Limb (tissue), 2 donors: ENCODE measurements around the gene TBC1D22A.
"Not testable (repeated sequence)": the region's sequence is repeated elsewhere in the genome, so short reads cannot be mapped to it uniquely, and the experiment has no call there.

ENCODE experiments used
- DNase-seq, 2 donors: peaks; one replicate each; pipeline ENCODE4 v3.0.0-alpha.2; 2016; ENCODE audit errors: extremely low spot score in 2 of 2

The TBC1D22A gene, protein sequence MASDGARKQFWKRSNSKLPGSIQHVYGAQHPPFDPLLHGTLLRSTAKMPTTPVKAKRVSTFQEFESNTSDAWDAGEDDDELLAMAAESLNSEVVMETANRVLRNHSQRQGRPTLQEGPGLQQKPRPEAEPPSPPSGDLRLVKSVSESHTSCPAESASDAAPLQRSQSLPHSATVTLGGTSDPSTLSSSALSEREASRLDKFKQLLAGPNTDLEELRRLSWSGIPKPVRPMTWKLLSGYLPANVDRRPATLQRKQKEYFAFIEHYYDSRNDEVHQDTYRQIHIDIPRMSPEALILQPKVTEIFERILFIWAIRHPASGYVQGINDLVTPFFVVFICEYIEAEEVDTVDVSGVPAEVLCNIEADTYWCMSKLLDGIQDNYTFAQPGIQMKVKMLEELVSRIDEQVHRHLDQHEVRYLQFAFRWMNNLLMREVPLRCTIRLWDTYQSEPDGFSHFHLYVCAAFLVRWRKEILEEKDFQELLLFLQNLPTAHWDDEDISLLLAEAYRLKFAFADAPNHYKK

DNA sequence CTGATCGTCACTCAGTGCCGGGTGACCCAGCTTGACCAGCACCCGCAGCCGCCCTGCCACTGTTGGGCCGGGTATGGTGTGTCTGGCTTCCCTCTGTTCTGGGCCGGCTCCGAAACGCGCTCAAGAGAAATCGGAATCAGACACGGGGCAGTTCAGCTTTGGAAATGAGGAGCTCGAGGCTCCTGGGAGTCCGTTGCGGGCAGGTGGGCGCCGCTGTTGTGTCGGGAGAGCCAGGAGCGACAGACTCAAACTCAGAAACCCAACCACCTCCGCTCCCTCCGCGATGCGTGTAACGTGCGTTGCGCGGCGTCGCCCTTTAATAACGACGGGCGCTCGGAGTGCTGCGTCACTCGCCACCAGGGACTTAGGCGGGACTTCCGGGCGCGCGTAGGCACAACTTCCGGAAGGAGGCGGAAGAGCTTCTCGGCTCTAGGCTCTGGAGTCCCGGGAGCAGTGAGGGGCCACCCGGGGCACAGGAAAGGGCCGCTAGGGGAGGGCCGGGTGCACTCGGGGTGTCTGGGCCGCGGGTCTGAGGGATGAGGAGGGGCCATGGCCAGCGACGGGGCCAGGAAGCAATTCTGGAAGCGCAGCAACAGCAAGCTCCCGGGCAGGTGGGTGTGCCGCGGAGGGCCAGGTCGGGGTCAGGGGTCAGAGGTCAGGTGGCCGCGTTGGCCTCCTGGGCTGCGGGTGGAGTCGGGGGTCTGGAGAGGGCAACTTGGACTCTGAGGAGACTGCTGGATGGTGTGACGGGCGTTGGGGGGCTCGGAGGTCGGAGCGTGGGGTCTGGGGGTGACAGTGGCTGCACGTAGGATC lies at the start of gene TBC1D22A:
TBC1D22A (plus strand) TSS at position 413 of the 813 bp plus-strand sequence; CDS start at position 550, 137 bp downstream.
- DNase-seq: peak; percentile 93 to 97

DNA sequence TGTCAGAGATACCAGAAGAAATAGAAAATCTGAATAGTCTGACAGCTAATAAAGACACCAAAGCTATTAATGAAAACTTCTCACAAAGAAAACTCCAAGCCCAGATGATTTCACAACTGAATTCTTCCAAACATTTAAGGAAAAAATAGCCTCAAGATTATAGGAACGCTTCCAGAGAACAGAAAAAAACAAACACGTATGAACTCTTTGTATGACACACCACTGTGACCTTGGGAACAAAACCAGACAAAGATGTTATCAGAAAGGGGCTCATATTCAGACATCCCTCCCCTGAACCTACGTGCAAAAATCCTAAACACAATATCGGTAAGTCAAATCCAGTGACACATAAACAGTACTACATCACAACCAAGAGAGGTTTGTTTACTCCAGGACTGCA lies 47.9 kb upstream of the TBC1D22A start:
- DNase-seq: no peak

DNA sequence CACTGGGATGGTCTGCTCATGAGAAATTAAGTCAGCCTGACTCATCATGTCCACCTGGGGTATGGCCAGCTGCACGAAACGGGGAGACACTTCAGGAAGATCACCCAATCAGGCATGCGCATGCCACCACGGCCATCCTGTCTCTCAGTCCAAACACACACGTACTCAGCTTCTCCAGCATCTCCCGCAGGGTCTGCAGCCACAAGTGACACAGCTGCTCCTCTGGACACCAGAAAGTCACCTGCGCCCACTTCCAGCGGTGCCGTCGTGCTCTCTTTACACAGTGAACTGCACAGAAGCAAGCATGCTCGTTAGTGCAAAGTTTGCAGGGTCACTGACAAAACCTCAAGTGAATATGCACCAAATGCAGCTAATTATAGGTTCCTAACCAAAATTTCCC lies 42.5 kb upstream of the TBC1D22A start:
- no peak for DNase-seq

DNA sequence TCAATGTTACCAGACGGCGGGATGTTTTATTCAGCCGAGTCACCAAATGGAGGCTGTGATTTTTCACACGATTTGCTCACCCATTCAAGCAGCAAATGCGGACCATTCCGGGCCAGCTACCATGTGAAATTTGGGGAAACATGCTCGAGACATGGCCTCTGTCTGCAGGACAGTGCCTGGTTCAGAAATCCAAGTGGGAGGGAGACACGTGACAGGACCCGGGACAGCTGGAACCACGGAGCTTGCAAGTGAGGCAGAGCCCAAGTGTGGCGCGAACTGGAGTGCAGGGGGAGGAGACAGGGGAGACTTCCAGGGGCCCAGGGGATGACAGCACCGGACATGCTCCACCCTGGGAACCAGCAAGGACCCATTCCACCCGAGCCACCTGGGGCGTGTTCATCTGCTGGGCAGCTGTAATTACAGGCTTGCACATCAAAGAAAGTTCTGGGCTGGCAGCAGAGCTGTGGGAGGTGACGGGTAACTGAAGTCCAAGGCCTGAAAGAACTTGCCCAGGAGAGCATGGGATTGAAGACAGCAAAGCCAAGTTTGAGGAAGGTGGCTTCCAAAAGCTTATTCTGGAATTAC lies 40.9 kb upstream of the TBC1D22A start:
- no peak for DNase-seq

DNA sequence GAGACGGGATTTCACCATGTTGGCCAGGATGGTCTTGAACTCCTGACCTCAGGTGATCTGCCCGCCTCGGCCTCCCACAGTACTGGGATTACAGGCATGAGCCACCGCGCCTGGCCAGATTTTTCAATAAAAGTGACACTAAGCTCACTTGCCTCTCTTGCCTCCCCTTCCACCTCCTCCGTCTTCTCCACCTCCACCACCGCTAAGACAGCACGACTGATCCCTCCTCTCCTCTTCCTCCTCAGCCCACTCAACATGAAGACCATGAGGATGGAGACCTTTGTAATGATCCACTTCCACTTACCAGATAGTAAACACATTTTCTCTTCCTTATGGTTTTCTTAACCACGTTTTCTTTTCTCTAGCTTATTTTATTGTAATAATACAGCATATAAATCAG lies 38.6 kb upstream of the TBC1D22A start:
- no peak for DNase-seq

DNA sequence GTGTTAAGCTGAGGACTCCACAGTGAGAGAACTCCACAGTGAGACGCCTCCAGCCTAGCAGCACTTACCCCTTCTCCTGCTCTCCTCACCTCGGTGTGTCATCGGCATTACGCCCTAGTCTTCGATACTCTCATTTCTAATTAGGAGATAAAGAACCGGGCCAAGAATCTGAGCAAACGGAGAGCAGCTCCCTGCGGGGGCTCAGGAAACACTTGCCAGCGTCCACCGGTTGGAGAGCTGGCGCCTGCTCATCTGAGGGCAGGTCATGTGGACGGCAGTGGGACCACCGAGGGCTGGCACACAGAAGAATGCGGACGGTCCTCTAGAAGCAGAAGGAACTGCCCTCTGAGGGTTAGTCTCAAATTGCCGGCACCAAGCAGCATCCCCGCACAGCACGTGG lies 37.4 kb upstream of the TBC1D22A start:
- DNase-seq: no peak

DNA sequence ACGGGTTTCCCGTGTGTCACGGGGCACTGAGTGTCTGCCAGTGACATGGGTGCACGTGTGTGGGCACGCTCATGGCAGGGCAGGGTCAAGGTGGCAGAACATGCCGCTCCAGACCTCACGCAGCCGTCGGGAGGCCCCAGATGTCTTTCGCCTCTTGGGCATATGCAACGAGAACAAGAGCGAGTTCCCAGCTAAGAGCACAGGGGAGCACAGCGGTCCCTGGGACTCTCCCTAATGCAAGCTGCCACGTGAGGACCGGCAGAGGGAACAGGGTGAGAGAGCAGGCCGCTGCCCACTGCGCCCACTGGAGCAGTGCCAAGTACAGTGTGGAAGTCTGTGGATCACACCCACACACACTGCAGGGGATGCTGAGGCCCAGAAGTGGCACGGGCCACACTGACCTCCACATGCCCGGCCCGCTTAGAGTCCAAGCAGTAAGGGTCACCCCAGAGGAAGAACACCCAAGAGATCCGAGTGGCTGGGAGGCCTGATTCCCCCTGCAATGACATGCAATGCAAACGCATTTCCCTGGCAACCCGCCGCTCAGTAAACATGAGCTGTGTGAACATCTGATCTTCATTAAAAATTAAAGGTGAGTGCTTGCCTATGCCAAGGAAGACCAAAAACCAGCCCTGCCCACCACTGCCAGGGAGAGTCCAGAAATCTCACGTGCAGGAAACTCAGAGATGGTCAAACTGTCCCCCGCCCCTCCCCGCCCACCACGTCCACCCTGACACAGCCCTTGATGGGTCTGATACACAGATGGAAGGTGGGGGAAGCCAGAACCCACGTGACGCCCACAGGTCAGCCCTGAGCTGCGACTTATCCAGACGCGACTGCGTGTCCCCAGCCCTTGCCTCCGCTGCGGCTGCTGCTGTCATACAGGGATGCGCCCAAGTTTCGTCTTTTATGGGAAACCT lies 36.1 kb upstream of the TBC1D22A start:
- DNase-seq: peak in 1 of 2 donors; percentile 49

DNA sequence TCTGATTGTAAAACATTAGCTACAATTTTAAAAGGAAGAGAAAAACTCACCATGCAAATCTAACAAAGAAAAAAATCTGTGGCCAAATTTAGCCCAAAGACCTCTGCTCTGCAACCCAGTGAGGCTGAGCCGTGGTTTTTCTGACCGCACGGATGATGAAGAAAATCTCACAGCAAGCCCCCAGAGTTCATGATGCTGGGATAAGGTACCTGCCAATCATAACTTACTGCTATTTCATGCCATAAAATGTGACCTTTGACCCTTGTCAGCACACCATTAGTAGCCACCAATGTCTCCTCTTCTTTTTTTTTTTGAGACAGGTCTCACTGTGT lies 35.5 kb upstream of the TBC1D22A start:
- DNase-seq: no peak

DNA sequence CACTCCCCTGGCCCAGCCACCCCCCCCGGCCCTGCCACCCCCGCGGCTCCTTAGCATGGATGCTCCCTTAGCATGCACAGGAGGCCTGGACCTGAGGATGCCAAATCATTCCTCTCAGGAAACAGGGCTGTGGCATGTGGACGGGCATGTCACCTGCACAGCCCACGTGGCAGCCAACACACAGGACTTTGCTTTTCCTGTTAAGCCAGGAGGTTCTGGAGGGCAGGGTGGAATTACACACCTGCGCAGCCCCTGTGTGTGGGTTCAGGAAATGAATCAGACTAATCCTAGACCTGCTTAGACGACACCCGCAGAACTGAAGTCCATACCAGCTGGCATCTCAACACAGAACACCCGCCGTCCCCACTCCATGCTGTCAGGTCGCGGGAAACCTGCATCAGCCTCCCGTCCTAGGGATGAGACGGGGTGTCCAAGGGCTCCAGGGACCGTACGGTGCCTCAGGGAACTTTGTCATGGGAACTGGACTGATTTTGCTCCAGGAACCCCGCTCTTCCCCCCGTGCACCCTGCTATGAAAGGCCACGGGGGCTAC lies 34.6 kb upstream of the TBC1D22A start:
- DNase-seq: peak in 1 of 2 donors; percentile 26

DNA sequence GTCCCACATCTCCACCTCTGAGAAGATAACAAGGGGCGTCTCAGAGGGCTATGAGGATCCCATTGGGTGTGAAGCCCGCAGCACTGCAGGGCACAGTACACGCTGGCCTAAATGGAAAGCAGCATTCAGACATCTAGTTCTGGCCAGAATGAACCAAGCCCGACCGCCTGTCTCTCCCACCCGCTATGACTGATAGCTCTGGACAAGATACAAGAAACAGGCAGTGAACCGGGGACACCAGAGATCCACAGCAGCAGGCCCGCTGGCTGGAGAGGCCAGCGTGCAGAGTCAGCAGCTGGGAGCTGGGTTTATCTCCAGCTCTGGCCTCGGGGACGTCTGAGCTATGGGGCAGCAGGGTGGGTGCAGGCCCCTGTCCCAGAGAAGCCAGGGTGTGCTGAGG lies 34.0 kb upstream of the TBC1D22A start:
- no peak for DNase-seq

DNA sequence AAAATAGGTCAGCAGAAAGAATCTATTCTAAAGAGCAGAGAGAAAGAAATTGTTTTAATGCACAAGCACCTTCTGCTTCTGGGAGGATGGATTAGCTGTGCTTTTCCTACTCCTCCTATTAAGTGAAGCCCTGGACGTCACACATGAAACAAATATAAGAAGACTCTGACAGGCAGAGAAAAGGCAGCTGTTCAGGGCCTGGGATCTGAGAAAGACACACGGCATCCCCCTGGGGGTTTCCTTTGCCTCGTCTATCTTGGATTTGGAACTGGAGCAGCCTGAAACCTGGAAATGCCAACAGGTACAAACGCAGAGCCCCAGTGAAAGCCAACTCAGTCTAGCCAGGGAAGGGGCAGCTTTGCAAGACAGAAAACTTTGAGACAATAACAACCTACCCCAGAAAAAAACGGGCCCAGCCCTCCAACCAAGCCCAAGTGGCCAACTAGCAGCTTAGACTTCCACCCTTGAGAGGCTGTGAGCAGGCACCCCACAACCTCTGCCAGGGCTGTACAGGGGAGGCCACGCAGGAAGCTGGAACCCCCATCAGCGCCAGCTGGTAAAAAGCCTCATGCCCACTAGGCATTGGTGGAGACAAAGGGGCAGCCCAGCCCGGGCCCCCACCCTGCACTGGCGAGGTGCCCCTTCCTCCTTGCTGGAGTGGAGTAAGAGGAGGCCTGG lies 31.7 kb upstream of the TBC1D22A start:
- peak in 1 of 2 donors; percentile 25 for DNase-seq

DNA sequence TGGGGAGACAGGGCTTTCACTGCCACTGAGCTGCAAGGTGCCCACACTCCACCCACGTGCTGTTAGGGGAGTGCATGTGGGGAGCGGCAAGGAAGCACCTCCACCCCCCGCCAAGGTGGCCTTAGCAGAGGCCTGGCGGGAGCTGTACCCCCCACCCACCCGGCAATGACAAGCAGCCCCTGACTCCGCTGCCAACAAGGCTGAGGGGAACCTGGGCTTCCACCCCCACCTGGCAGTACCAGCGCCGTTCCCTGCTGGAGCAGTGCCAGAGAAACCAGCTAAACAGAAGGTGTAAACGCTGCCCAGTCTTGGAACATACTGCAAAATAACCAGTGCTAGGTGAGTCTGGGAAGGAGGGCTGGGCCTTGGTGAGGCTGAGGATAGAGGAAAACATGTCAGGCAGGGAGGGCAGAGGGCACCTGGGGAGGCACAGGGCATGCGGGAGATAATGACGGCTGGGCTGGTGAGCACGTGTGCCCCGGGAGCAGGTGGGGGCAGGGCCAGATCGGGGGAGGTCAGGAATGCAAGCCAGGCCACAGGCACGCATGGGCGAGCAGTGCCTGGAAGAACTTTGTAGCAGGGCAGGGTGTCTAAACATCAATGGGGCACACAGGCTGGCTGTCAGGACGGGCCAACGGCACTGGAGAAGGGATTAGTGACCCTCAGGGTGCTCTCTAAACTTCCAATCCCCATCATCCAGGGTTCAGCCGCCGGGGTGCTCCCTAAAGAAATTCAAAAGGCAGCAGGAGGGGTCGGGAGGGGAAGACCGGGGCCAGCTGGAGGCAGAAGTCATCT lies 31.0 kb upstream of the TBC1D22A start:
- peak in 1 of 2 donors; percentile 50 for DNase-seq

DNA sequence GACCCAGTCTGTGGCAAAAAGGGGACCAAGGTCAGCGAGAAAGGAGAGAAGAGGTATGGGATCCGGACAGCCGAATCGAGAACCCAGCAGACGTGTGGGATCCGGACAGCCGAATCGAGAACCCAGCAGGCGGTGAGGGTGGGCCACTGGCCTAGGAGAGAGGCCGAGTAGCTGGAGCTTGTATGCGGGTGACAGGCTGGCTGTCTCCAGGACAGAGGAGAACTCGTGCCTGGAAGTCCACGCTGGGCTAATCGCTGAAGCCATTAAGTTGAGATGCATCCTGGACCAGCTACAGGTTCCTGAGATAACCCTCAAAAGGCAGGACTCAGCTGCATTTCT lies 30.4 kb upstream of the TBC1D22A start:
- peak in 1 of 2 donors; percentile 25 for DNase-seq

DNA sequence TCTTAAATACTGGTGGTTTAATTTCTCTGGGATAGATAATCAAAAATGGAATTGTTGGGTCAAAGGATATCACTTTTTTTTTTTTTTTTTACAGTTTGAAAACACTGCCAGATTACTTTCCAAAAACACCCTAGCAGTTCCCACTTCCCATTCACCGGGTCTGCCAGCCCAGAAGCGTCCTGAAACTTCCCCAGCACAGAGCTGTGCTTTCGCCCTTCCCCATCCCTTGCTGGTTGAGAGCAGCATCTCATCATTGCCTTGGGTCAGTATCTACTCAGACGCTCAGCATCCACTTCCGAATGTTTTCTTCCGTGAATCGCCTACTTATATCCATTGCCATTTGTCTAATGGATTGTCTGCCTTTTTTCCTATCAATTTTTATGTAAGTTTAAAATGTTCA lies 29.9 kb upstream of the TBC1D22A start:
- no peak for DNase-seq

DNA sequence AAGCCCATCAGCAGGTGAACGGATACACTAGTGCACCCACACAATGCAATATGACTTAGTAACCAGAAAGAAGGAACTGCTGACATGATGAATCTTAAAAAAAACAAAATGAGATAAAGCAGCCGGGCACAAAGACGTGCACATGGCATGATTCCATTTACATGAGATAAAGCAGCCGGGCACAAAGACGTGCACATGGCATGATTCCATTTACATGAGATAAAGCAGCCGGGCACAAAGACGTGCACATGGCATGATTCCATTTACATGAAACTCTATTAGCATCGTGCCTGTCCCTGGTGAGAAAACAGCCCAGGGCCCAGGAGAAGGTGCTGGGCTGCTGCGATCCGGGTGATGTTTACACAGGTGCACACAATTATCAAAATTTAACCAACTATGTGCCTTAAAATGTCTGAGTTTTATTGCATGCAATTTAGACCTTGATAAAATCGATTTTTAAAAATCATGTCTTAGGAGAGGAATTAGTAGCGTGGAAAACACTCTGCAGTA lies 28.2 kb upstream of the TBC1D22A start:
- DNase-seq: not testable (repeated sequence)

DNA sequence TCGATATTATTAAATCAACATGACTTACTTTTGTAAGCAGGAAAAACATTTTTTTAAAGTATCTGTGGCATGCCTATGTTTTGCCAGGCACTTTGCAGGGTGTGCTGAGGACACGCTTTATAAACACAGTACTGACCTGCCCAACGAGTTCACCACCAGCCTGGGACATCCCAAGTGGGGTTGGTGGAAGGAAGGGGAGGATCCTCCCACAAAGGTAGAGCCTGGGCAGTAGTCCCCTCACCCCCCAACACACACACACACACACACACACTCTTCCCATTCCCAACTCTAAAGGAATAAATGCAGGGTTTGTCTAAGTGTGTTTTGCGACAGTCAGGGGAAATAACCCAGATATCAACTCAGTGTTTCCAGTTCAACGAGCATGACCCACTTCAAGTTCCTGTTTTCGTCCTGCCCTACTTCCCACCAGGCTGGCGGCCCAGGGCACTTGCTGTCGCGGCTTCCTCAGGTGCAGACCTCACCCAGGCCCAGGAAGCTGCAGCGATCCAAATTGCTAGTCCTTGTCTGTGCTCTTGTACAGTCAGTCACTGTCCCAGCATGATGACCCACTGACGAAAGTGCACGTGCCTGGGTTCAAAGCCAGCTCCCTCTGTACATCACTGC lies 27.5 kb upstream of the TBC1D22A start:
- DNase-seq: no peak

DNA sequence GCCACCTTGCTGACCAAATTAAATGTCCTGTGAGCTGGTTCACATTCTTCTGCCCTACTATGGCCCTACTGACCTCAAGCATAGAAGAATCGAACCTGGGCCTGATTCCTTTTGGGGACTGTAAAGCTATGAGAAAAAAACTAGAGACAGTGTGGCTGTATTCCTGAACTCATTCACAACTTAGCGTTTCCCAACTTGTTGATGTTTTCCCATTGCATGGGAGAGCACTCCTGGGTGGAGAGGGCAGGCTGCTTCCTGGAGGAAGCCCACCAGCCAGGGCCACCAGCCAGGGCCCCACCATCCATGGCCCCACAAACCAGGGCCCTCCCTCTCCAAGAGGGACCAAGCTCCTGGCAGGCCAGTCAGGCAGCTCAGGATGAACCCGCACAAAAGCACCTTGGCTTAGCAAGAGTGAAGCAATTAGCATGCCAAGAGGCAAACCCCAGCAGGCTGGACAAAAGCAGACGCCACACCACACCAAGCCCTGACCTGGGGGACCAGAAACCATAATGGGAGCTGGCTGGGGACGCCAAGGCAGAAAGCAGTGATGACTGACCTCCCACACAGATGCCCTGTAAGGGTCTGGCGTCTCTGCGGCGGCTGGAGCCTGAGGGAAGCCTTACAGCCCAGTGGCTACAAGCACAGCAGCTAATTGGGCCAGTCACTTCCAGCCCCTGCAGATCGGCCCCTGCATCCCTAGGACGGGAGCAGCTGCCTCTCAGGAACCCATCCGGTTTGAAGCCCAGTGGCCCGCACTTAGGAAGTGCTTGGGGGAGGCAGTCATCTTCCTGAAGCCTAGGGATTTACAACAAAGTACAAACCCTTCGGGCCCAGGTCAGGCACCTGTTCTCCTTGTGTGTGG lies 26.5 kb upstream of the TBC1D22A start:
- no peak for DNase-seq

DNA sequence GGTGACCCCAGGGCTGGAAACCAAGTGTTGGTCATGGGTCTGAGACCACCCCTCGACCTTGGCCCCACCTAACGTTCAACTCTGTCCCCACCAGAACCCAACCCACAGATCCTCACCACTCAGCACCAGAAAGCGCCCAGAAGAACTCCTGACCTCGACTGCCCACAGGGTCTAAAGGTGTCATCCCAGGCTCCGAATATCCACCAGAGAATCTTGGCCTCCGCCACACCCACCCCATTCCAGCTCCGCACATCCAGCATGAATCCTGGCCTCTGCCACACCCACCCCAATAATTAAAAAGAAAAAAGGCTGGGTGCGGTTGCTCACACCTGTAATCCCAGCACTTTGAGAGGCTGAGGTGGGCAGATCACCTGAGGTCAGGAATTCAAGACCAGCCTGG lies 25.7 kb upstream of the TBC1D22A start:
- DNase-seq: no peak
